ENCODE data around the gene GHR.

The GHR gene

DNA sequence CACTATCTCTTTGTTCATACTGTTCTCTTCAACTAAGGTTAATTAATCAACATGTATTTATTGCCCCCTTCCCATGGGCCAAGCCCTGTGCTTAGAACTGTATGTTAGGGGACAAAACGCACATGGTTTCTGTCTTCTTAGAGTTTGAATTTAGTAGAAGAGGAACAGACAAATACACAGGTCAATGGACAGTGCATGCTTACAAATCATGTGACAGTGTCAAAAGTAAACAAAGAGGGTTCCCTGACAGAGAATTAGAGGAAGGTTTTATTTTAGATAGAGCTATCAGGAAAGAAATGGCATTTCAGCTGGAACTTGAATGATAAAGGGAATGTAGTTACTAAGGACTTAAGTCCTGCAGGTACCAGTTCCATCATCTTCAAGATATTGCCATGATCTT, 188.2 kb downstream of the GHR start:
- TF ChIP-seq, protein P1, sequence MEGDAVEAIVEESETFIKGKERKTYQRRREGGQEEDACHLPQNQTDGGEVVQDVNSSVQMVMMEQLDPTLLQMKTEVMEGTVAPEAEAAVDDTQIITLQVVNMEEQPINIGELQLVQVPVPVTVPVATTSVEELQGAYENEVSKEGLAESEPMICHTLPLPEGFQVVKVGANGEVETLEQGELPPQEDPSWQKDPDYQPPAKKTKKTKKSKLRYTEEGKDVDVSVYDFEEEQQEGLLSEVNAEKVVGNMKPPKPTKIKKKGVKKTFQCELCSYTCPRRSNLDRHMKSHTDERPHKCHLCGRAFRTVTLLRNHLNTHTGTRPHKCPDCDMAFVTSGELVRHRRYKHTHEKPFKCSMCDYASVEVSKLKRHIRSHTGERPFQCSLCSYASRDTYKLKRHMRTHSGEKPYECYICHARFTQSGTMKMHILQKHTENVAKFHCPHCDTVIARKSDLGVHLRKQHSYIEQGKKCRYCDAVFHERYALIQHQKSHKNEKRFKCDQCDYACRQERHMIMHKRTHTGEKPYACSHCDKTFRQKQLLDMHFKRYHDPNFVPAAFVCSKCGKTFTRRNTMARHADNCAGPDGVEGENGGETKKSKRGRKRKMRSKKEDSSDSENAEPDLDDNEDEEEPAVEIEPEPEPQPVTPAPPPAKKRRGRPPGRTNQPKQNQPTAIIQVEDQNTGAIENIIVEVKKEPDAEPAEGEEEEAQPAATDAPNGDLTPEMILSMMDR (IDR thresholded peaks at IDR 0.05), result no peak

DNA sequence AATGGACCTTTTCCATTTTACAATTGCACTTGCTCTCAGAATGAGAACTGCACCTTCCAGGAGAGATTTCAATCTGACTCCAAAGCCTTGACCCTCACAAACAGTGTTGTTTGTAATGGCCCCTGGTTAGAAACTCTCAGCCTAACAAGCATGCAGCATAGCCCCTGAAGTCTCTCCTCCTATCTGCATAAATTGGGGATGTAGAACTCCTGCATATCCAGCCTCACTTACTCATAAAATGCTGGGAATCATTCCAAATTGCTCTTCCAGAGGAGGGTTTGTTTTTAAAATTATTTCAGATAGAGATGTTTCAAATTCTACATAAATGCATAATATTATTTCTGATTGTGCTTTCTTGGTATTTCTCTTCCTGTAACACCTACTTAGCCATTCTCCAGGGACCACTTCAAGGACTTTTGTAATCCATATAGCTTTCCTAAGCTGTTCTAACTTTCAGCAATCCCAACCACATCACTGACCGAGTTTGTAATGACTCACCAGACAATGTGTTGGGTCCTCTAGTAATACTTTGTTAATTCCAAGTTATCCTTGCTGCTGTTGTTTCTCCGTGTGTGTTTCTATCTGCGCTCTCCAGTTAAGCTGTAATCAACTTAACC, 189.6 kb downstream of the GHR start:
- TF ChIP-seq, protein P1 (IDR thresholded peaks at IDR 0.05), result no peak

DNA sequence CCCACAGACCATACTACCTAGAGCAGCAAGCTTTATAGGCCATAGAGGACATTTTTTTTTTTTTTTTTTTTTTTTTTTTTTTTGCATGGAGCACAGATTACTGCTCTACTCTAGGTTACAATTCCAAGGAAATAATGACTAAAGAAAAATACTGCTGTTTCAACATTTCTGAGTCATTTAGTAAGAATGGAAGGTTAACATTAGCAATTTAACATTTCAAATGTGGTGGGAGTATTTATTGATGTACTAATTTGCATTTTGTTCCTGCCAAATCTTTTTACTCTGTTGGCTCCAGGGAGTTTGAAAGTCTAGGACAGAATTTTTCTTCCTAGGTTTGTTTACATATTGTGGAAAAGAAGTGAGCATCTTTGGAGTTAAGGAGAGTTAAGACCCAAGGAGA, 191.3 kb downstream of the GHR start:
- TF ChIP-seq, protein P1 (IDR thresholded peaks at IDR 0.05), result no peak

DNA sequence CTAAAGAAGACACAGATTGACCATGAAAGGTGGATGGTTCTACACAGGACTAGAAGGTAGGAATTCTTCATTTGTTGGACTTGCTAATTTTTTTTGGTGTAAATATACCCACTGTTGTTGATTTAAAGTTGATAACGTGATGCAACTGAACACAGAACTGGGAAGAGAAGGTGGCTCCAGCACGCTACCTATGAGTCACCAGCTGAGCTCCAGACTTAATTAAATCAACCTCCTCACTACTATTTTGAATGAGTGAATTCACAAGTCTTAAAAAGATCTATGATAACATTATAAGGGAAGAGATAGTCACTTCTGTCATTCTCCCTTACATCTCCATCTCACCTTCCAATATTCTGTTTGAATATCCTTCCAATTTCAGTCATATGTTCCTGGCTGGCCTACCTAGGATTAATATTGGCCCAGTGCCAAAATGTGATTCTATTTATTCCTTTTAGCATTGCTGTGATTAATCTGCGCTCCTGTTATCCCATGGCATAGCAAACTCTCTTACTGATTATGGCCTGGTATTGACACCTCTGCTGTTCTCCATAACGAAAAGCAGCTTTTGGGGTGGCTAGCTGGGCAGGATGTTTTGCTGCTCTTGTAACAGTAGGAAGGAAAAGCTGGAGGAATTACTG, 197.5 kb downstream of the GHR start:
- TF ChIP-seq, protein P1 (IDR thresholded peaks at IDR 0.05), result no peak

DNA sequence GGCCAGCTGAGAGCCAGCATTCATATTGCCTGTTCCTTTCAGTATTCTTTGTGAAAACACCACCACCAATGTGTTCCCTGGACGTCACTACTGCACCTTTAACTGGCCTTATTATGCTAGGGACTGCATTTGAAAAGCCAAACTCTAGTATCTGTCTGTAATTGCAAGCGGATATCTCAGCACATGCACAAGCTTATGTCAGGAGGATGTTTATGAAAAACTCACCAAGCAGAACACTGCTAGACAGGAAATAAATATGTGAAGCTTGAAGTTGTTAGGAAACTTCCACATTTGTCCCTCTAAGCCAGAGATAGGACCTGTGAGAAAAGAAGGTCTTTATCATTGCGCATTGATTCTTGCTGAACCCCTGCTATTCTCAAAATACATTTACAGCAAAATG, 198.0 kb downstream of the GHR start:
- TF ChIP-seq, protein P1 (IDR thresholded peaks at IDR 0.05), result no peak

DNA sequence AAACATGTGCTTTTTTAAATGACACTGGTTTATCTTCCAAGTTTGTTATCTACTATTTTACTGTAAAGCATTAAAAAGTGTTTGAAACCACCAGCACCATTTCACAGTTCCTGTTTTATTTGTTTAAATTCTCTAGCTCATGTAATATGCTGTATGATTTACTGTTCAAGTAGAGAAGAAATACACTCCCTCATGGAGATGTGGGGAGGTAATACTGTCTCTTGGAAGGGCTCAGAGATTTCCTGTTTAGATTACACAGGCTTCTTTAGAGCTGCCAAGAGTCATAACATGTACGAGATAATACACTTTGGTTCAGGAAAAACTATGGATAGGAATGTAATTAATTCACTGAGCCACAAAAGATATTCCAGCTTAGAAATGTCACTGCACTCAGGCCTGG, 198.4 kb downstream of the GHR start:
- TF ChIP-seq, protein P1 (IDR thresholded peaks at IDR 0.05), result no peak

DNA sequence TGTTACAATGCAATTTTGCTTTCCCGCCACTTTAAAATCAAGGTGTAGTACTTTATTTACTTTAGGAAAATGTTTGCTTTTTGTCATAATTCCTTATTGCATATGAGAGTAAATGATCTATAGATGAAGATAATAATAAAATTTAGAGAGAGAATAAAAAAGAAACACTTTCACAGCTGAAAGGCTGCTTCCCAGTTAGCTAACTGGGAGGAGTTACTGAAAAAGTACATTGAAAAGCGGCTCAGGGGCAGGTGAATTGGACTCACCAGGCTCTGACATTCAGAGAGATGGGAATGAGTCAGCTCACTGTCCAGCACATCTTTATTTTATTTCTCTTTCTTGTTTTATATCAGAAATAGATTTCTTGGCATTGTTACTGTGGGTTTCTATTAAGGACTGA, 201.7 kb downstream of the GHR start:
- TF ChIP-seq, protein P1 (IDR thresholded peaks at IDR 0.05), result no peak

Measured in LNCAP (cell line).